Raji (cell line): Measurements from ENCODE around the gene ZCCHC8.

Experiments
- POLR2A ChIP-seq: IDR thresholded peaks from 2 replicates; pipeline ENCODE4 v1.6.1; 2011; ENCODE audit warnings: low read depth, low read length, control low read depth; ENCODE audit not compliant: insufficient read depth

ZCCHC8 gene

DNA sequence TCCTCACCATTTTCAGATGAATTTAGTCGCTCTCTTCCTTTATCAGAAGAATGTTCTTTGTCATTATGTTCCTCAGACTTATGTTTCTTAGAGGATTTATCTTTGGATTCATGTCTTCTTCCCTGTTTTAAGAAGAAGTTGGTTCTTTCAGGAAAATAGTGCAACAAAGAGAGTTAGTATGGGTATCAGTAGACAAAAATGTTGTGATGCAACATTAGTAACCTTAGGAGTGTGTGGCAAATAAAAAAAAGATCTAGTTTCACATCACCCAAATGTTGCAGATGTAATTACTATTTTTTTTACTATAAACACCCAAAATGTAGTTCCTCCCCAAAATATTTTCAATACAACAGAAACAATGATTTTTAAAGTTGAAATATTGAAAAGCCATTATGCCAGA lies 18.2 kb upstream of the ZCCHC8 start:
- no peak for TF ChIP-seq POLR2A

DNA sequence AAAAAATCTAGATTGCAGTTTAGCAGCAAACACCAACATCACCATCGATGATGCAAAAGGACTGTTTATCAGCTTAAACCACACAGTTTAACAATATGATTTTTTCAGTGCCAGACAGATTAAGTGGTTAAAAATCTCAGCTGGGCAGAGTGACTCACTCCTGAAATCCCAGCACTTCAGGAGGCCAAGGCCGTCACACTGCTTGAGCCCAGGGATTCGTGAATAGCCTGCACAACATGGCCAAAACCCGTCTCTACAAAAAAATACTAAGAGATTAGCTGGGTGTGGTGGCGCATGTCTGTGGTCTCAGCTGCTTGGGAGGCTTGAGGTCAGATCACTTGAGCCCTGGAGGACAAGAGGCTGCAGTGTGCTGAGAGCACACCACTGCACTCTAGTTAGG lies 17.1 kb upstream of the ZCCHC8 start:
- no peak for TF ChIP-seq POLR2A

DNA sequence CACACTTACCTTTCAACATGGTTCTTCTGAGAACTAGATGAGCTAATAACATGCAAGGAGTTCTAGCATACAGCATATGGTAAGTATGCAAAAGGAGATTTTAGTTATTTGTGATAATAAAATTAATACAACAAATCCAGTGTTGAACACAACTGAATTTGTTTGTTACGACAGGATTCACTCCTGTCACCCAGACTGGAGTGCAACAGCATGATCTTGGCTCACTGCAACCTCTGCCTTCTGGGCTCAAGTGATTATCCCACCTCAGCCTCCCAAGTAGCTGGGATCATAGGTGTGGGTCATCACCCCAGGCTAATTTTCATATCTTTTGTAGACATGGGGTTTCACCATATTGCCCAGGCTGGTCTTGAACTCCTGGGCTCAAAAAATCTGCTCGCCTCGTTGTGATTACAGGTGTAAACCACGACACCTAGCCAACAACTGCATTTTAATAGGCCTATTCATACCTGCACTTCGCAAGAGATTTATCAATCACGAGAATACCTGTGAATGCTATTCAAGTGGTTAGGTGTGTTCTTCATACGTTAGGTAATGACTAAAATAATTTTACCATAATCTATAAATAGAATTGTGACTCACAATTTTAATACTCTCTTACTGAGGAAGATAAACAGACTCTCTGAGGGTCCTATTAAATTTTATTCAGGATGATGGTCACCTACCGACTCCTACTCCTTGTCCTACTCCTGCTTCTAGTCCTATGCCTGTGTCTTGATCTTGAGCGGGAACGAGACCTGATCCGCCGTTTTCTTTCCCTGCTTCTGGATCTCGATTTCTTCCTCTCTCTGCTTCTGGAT lies 16.0 kb upstream of the ZCCHC8 start:
- TF ChIP-seq POLR2A = no peak

DNA sequence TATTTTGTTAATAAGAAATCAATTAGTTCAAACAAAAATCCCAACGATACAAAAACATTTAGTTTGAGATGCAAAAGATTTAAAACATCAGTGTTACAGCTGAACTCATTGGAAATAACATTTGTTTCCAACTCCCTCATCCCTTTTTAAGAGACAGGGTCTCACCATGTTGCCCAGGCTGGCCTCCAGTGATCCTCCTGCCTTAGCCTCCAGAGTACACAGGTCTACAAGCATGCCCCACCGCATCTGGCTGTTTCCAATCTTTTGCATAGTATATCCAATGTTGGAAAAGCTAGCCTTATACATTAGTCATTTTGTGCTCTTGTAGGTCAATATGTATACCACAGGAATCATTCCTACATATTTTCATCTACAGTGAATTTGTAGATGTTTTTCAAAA lies 14.5 kb upstream of the ZCCHC8 start:
- TF ChIP-seq POLR2A = no peak

DNA sequence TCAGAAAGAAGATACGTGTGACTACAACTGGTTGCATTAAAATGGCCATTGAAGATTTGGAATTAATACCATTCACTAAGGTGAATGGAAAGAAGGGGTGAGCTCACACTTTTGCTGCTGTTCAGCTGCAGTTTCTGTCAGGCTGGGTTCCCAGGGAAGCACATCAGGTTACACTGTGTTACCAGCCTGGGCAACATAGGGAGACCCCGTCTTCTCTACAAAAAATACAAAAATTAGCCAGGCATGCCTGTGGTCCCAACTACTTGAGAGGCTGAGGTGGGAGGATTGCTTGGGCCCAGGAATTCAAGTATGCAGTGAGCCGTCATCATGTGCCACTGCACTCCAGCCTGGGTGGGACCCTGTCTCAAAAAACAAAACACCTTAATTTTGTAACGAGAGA lies 12.9 kb upstream of the ZCCHC8 start:
- no peak for TF ChIP-seq POLR2A

DNA sequence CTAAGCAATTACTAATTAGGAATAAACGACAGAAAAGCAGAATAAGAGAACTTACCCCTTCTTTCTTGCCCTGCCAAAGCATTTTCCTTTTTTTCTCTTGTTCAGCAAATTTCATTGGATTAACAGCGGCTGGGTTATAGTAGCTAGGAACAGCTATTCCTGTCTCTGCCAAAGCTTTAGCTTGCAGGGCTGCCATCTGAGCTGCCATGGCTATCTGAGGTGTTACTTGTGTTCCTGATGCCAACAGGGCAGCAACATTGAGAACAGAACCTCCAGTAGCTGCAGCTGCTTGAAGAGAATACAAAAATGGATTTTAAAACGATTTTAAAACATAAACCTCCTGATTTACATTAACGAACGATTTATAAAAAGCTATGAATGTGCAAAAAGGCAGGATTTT lies 7.4 kb upstream of the ZCCHC8 start:
- no peak for TF ChIP-seq POLR2A

DNA sequence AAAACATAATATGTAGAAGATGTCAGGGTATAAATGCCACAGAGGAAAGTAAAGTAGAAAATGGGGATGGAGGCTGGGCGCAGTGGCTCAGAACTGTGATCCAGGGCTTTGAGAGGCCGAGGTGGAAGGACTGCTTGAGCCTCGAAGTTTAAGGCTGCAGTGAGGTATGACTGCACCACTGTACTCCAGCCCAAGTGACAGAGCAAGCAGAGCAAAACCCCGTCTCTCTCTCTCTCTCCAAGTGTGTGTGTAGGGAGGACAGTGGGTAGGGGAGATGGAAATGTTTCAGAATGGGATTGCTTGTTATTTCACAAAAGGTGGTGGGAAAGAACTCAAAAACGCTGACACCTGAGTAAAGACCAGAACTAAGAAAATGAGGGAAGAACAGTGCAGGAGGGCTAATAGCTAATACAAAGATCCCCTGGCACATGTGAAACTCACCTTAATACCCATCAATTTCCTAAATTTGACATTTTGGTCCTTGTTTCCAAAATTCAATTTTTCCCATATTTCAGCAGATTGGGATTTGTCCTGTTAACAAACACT lies 5.7 kb upstream of the ZCCHC8 start:
- no peak for TF ChIP-seq POLR2A

DNA sequence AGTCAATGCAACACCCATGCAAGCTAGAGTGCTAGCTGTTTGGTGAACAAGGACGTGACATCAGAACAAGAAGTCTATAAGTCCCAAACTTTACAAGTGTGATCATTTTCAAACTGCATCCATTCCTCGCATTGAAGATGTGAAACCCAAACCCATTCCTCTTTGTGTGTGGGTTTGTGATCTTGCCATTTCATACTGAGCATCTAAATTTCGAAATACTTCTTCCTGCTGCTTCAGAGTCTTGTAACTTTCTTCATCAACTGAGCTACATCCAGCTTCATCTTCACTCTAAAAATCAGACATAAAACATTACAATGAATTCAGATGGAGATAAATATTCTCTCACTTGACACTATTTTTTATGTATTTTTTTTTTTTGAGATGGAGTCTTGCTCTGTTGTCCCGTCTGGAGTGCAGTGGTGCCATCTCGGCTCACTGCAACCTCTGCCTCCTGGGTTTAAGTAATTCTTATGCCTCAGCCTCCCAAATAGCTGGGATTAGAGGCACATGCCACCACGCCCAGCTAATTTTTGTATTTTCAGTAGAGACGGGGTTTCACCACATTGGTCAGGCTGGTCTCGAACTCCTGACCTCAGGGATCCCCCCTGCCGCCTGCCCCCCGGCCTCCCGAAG lies 4.8 kb upstream of the ZCCHC8 start:
- no peak for TF ChIP-seq POLR2A

DNA sequence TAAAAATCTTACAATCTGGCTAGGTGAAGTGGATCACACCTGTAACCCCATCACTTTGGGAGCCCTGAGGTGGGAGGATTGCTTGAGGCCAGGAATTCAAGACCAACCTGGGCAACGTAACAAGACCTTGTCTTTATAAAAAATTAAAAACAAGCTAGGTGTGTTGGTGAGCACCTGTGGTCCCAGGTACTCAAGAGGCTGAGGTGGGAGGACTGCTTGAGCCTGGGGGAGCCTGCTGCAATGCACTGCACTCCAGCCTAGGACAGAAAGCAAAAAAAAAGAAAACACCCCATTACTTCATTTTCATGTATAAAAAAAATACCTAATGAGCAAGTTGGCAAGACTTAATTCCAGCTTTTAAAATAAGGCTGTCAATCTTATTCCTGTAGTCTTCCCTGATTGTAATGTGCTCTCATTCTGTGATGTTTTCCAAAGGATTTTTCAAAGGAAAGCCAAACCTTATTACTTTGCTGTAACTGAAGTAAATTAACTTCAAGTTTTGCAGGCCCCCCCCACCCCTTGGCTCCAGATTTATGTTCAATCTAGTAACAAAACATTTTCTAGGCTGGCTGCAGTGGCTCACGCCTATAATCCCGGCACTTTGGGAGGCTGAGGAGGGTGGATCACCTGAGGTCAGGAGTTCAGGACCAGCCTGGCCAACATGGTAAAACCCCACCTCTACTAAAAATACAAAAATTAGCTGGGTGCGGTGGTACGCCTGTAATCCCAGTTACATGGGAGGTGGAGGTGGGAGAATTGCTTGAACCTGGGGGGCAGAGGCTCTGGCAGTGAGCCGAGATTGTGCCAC lies 3.3 kb upstream of the ZCCHC8 start:
- TF ChIP-seq POLR2A = no peak

DNA sequence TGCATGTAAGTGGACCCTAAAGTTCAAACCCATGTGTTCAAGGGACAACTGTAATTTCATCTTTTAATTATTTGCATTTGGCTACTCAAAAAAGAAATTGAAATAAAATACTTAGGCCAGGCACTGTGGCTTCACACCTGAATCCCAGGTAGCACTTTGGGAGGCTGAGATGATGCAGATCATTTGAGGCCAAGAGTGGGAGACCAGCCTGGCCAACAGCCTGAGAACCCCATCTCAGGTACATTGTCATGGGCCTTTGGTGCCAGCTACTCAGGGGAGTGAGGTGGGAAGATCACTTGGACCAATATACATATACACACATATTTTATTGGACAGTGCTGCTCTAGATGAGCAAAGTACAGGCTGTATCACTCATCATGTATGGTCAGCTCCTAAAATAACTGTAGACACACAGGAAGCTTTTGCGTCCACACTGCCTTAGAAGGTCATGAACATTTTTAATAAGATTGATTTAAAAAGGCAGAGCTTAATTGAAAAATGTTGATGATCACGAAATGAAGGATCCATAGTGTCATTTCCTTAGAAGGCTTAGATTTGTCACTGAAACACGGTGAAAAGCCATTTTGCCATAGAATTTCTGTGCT lies 2.5 kb upstream of the ZCCHC8 start:
- no peak for TF ChIP-seq POLR2A

DNA sequence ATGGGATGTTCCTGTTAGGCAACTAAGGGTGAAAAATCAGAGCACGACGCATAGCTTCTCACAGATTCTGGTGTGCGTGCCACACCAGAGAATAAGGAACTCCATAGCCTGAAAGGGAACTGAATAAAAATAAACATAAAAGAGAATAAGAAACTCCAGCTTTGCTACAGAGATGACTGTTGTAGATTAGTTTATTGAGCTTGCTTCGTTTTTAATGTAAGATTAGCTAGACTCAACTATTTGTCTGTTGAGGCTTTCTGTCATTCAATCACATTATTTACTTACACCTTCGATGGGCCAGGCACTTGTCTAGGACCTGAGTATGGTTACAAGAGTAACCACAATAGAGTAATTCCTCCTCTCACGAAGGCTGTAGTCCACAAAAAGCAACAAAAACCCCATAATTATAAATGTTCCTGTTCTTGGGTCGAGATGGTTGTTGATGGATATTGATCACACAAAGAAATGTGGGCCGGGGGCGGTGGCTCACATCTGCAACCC lies 807 bp upstream of the ZCCHC8 start:
- no peak for TF ChIP-seq POLR2A

DNA sequence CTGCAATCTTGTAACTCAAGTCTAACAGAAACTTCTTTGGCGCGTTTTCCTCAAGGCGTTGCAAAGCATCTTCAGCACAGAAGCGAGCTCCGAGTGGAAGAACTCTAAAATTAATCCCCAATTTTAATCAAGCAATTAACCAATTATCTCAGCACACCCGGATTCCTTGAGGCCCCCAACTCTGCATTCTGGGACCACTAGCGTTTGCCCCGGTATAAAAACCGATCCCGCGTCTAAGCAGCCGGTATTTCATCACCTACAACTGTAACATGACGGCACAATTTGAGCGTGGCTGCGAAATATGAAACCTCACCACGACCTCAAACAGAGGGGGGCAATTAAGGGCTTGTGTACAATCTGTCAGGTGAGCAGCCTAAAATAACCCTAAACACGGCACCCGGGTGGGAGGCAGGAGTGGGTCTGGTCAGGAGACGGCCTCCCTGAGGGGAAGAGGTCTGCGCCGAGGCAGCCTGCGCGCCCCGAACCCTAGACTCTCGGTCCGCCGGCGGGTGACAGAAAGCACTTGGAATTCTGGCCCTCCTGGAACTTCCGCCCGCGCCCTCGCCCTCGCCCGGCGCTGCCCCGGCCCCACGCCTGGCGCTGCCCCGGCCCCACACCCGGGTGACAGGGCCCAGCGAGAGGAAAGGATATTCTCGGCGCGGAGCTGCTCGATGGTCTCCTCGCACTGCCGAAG lies 594 bp downstream of the ZCCHC8 start:
- TF ChIP-seq POLR2A = no peak

DNA sequence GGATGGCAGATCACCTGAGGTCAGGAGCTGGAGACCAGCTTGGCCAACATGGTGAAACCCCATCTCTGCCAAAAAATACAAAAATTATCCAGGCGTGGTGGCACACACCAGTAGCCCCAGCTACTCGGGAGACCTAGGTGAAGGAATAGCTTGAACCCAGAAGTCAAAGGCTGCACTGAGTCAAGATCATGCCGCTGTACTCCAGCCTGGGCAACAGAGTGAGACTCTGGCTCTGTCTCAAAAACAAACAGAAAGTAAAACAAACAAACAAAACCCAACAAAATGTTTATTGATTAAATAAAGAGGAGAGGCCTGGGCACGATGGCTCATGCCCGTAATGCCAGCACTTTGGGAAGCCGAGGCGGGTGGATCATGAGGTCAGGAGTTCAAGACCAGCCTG lies 5.5 kb downstream of the ZCCHC8 start:
- no peak for TF ChIP-seq POLR2A

DNA sequence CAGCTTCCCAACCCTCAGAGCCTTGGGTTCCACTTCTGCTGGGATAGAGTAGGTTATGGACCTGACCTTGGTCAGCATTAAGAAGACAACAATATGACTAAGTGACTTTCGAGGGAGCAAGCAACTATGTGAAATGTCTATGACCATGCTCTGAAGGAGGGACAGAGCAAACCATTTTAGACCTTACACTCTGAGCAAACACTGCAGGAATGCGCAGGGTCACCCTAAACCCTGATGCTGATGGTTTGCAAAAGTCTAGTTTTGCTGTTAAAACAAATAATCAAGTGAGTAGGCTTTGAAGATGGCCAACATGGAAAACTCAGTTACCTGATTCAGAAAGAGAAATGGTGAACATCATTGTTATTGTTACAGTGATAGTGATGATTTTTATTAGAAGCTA lies 8.7 kb downstream of the ZCCHC8 start:
- TF ChIP-seq POLR2A = no peak
